ENCODE data around the gene DSTYK. TPM values are rescaled to one million over a fixed set of nuclear protein-coding genes. Genes with fewer than 3 reads are reported as not detected.

Gene DSTYK
- total RNA-seq, 1 experiment from 2014 or later: 8.4 TPM

GRCh38 chr1:205170532-205171269 is 40.8 kb downstream of the DSTYK start:
- Histone ChIP-seq H2AFZ (ENCODE audit: low read length) (no peak overlapping the region), H3K4me1 (ENCODE audit: insufficient read depth, low read length) (peaks cover 23% of the 10 kb centered on the region), H3K9me2 (replicated peaks; ENCODE audit: low read length) (no peaks in the 10 kb centered on the region), H4K20me1 (ENCODE audit: low read length) (no peaks in the 10 kb centered on the region), H3F3A (ENCODE audit: low read length, unreplicated experiment) (peaks cover 5% of the 10 kb centered on the region), H3K4me3 (ENCODE audit: low read length) (no peak overlapping the region), H3K9ac (ENCODE audit: low read length) (no peak overlapping the region), H3K79me2 (ENCODE audit: low read length) (peaks cover 12% of the 10 kb centered on the region; the same call in 1 of the 2 replicates), H3K36me3 (ENCODE audit: low read depth, low read length) (peaks cover 4% of the 10 kb centered on the region; the same call in 1 of the 2 replicates), H3K9me3 (ENCODE audit: low read length) (no peaks in the 10 kb centered on the region), H3K27me3 (ENCODE audit: low read length) (no peaks in the 10 kb centered on the region), H3K4me2 (ENCODE audit: low read length) (no peak overlapping the region), H3K27ac (ENCODE audit: low read length) (no peak overlapping the region)
- no peak for ATAC-seq
- no TSS peak for BruUV-seq (replicated peaks)
- intact Hi-C loops (cut with micrococcal nuclease): no loop called here
- ChIA-PET POLR2A (ENCODE audit: unreplicated experiment) (no interaction called here), CTCF (interaction anchor here (0.7 kb wide), 1 partner anchor 86 kb away, joined by 5 read pairs; no protein-coding TSS in a partner anchor)
- no peak for DNase-seq
- TF ChIP-seq EZH2phosphoT487 (IDR thresholded peaks at IDR 0.05; ENCODE audit: borderline replicate concordance, low read length): no peak

- TSS peak; percentile 38 for BruUV-seq (replicated peaks)
- Histone ChIP-seq H3K9me3 (ENCODE audit: low read length) (no peaks in the 10 kb centered on the region), H3K9ac (ENCODE audit: low read length) (no peak overlapping the region), H3K36me3 (ENCODE audit: low read depth, low read length) (peaks cover 4% of the 10 kb centered on the region; the same call in 1 of the 2 replicates), H3K27ac (ENCODE audit: low read length) (no peak overlapping the region), H3F3A (ENCODE audit: low read length, unreplicated experiment) (no peaks in the 10 kb centered on the region), H4K20me1 (ENCODE audit: low read length) (no peaks in the 10 kb centered on the region), H3K27me3 (ENCODE audit: low read length) (no peaks in the 10 kb centered on the region), H3K4me1 (ENCODE audit: insufficient read depth, low read length) (peaks cover 15% of the 10 kb centered on the region), H3K79me2 (ENCODE audit: low read length) (peaks cover 12% of the 10 kb centered on the region; the same call in 1 of the 2 replicates), H3K9me2 (replicated peaks; ENCODE audit: low read length) (no peaks in the 10 kb centered on the region), H2AFZ (ENCODE audit: low read length) (no peak overlapping the region), H3K4me3 (ENCODE audit: low read length) (no peak overlapping the region), H3K4me2 (ENCODE audit: low read length) (no peak overlapping the region)
- ChIA-PET CTCF (no interaction called here), POLR2A (ENCODE audit: unreplicated experiment) (no interaction called here)
- intact Hi-C loops (cut with micrococcal nuclease): no loop called here
- TF ChIP-seq EZH2 (IDR thresholded peaks at IDR 0.05; ENCODE audit: low read length, unreplicated experiment): no peak
- no peak for TF ChIP-seq EZH2phosphoT487 (IDR thresholded peaks at IDR 0.05; ENCODE audit: borderline replicate concordance, low read length)
- TF ChIP-seq CTCF (conservative IDR thresholded peaks at IDR 0.05; ENCODE audit: low read depth, low read length): no peak
- DNase-seq (no peak), ATAC-seq (no peak)
Measured at GRCh38 chr1:205169248-205169647, 42.3 kb downstream of the DSTYK start.

- Histone ChIP-seq H3F3A (ENCODE audit: low read length, unreplicated experiment) (no peaks in the 10 kb centered on the region), H3K36me3 (ENCODE audit: low read depth, low read length) (peaks cover 12% of the 10 kb centered on the region; the same call in 1 of the 2 replicates), H4K20me1 (ENCODE audit: low read length) (no peaks in the 10 kb centered on the region), H3K4me2 (ENCODE audit: low read length) (no peak overlapping the region), H3K9ac (ENCODE audit: low read length) (no peak overlapping the region), H3K4me1 (ENCODE audit: insufficient read depth, low read length) (peaks cover 11% of the 10 kb centered on the region), H3K27ac (ENCODE audit: low read length) (no peak overlapping the region), H3K79me2 (ENCODE audit: low read length) (0 out of 2 replicates have a peak, but pooled peaks cover 5% of the 10 kb centered on the region), H3K27me3 (ENCODE audit: low read length) (no peaks in the 10 kb centered on the region), H3K9me3 (ENCODE audit: low read length) (no peaks in the 10 kb centered on the region), H3K4me3 (ENCODE audit: low read length) (no peak overlapping the region), H3K9me2 (replicated peaks; ENCODE audit: low read length) (no peaks in the 10 kb centered on the region), H2AFZ (ENCODE audit: low read length) (no peak overlapping the region)
- ATAC-seq: no peak
- no peak for DNase-seq
- CTCF ChIA-PET: no interaction called here
- POLR2A ChIA-PET (ENCODE audit: unreplicated experiment): no interaction called here
- intact Hi-C loops (cut with micrococcal nuclease): no loop called here
- BruUV-seq (replicated peaks): no TSS peak
- TF ChIP-seq CTCF (conservative IDR thresholded peaks at IDR 0.05; ENCODE audit: low read depth, low read length) (no peak), EZH2 (IDR thresholded peaks at IDR 0.05; ENCODE audit: low read length, unreplicated experiment) (no peak), EZH2phosphoT487 (IDR thresholded peaks at IDR 0.05; ENCODE audit: borderline replicate concordance, low read length) (no peak)
Measured at GRCh38 chr1:205168291-205168690, 43.2 kb downstream of the DSTYK start.

All from PC-3 (cell line).